CD4-positive, alpha-beta T cell treated with Interleukin-6 for 4 hours (primary cell): ENCODE measurements around the gene ASB9.
"Not testable (repeated sequence)": the region's sequence is repeated elsewhere in the genome, so short reads cannot be mapped to it uniquely, and the experiment has no call there.

ENCODE experiments used
- DNase-seq: peaks from one replicate; pipeline ENCODE4 v3.0.0-alpha.2; 2020; ENCODE audit warnings: mixed read lengths

Gene ASB9, protein sequence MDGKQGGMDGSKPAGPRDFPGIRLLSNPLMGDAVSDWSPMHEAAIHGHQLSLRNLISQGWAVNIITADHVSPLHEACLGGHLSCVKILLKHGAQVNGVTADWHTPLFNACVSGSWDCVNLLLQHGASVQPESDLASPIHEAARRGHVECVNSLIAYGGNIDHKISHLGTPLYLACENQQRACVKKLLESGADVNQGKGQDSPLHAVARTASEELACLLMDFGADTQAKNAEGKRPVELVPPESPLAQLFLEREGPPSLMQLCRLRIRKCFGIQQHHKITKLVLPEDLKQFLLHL

GRCh38 chrX:15269618-15270521 is at the start of gene ASB9:
TSS of gene ASB9 (minus strand) at chrX:15270083. CDS start at chrX:15269874, 209 bp downstream.
- DNase-seq = peak; percentile 27

DNA sequence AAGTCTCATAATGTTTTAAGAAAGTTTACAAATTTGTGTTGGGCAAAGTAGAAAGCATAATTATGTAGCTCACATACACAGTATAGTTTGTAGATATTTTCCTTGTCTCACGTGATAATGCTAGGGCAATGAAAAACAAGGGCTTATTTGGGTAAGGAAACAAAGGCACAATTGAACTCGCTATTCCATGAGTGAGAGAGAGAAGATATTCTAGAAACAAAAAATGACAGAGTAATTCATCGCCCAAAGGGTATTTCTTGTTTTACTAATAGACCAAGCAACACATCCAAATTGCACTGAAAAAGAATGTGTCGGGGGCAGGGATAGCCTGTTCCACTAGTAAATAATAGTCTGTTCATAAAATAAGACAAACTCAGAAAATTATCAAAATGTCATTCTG is 49.2 kb upstream of the ASB9 start:
- no peak for DNase-seq

- no peak for DNase-seq
These were observed 45.6 kb upstream of the ASB9 start, which contains the start of gene ASB11 for GRCh38 chrX:15315509-15315908. TSS of gene ASB11 (minus strand) at chrX:15315640. CDS start at chrX:15315605, 35 bp downstream.

DNA sequence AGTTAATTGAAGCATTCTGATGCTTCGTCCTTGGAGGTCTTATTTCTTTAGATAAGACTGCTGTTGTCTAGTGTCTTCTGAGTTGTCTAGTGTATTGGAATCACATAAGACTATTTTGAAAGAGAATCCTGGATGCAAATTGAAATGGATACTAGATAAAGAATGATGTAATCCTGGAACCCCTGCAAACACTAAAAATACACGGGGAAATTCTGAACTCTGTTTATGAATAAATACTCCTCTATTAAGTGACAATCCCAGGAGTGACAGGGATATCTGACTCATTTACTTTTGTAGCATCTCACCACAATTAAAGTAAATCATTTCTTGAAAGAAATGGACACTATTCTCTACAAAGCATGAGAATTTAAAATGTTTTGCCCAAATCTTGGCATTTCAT is 44.6 kb upstream of the ASB9 start:
- DNase-seq = no peak

GRCh38 chrX:15311119-15311518 is 41.2 kb upstream of the ASB9 start:
- no peak for DNase-seq

GRCh38 chrX:15310117-15310516 is 40.2 kb upstream of the ASB9 start:
- no peak for DNase-seq

DNA sequence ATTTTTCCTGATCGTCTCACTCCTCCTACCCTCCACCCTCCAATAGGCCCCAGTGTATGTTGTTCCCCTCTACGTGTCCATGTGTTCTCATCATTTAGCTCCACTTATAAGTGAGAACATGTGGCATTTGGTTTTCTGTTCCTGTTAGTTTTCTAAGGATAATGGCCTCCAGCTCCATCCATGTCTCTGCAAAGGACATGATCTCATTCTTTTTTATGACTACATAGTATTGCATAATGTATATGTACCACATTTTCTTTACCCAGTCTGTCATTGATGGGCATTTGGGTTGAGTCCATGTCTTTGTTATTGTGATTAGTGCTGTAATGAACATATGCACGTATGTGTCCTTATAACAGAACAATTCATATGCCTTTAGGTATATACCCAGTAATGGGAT is 36.0 kb upstream of the ASB9 start:
- DNase-seq = not testable (repeated sequence)

DNA sequence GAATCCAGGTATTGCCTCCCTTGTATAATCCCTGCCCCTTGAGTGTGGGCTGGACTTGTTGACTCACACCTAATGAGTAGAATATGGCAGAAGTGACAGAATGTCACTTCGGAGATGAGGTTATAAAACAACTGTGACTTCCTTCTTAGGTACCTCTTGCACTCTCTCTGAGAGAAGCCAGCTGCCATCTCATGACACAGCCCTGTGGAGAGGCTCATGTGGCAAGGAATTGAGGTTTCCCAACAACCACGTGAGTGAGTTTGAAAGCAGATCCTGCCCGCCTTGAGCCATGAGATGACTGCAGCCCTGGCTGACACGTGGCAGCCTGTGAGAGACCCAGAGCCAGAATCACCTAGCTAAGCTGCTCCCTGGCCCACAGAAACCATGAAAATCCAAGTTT is 32.0 kb upstream of the ASB9 start:
- no peak for DNase-seq

DNA sequence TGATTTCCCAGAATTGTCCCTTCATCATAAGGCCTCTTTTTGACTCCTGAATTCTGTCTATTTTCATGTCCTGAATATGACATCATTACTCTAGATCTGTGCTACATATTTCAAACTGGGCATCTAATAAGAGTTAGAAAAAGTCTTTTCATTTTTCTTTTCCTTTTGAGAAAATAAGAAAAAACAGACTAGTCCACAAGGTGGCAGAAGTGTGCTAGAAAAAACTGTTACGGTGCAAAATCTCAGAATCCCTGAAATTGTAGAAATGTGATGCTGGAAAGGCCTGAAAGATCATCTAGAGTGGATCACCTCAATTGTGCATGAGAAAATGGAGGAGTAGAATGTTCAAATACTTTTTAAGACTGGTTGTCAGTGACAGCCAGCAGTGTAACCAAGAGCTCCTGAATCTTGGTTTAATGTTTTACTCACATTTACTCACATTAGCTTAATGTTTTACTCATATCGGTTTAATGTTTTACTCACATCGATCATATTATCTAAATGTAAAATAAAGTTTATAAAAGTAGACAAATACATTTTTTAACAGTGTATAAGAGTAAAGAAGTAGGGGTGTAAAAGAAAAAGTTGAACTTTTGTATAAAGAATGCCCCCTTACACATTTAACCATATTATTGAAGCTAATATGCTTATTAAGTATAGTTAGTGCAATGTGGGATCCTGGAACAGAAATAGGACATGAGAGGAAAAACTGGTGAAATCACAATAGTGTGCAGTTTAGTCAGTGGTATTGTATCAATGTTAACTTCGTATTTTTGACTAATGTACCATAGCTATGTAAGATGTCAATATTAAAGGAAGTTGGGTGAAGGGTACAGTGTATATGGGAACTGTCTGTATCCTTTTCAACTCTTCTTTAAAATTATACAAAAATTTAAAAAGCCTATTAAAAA is 30.3 kb upstream of the ASB9 start:
- no peak for DNase-seq

GRCh38 chrX:15298780-15299179 is 28.9 kb upstream of the ASB9 start:
- DNase-seq = no peak

GRCh38 chrX:15298201-15298600 is 28.3 kb upstream of the ASB9 start:
- DNase-seq = no peak

- no peak for DNase-seq
These were observed 23.6 kb upstream of the ASB9 start for GRCh38 chrX:15293451-15293850.

DNA sequence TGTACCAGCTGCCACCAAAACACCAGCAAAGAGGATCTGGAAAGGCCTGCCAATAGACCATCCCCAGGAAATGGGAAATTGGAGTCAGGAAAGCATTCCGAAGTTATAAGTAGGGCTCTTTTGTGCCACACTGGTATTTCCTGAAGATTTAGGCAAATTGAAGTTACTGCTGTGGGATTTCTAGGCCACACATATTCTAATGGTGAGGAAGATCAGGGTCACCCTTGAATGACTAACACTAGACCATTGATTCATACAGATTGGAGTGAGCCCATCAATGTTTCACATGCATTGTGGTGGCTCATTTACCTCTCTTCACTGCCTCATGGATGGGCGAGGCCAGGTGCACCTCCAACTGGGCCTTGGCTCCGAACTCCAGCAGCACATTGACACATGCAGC is 23.0 kb upstream of the ASB9 start:
- no peak for DNase-seq

DNA sequence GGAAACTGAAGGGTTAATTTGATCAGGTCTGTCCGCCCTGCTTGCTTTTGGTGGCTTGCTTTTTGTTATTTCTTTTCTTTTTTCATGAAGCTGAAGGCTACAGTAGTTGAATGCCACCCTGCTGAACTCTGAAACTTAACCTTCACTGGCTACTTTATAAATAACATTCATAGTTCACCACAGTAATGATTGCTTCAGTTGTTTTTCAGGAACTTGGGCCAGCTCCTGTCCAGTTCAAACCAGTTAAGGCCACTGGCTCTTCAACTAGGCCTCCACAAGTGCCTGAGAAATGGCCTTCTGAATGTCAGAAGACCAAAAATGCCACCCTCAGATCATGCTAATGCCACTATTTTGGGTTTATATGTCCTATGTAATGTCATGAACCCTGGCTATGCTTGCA is 7.7 kb upstream of the ASB9 start:
- no peak for DNase-seq

- no peak for DNase-seq
These were observed 5.1 kb upstream of the ASB9 start for GRCh38 chrX:15274946-15275345.

GRCh38 chrX:15273275-15273674 is 3.4 kb upstream of the ASB9 start:
- DNase-seq = not testable (repeated sequence)

GRCh38 chrX:15271757-15272156 is 1.9 kb upstream of the ASB9 start:
- DNase-seq = no peak

- DNase-seq = no peak
These were observed 763 bp downstream of the ASB9 start for GRCh38 chrX:15269120-15269519.

GRCh38 chrX:15254852-15255251 is 15.0 kb downstream of the ASB9 start:
- DNase-seq = no peak

GRCh38 chrX:15245896-15246295 is 24.0 kb downstream of the ASB9 start:
- no peak for DNase-seq

GRCh38 chrX:15244421-15244820 is 25.5 kb downstream of the ASB9 start:
- no peak for DNase-seq

GRCh38 chrX:15242899-15243555 is 26.9 kb downstream of the ASB9 start:
- DNase-seq = peak; percentile 60
